Mucosa of descending colon (tissue), 3 donors: ENCODE results near the gene ZNF254. TPM values are rescaled to one million over a fixed set of nuclear protein-coding genes. Genes with fewer than 3 reads are reported as not detected.
"Not testable (repeated sequence)": the region's sequence is repeated elsewhere in the genome, so short reads cannot be mapped to it uniquely, and the experiment has no call there.

ENCODE experiments used
- ATAC-seq: fragments of 200-7000 bp; cut with Tn5 transposase; one replicate; pipeline ENCODE4 v1.9.1; 2020; ENCODE audit warnings: mild to moderate bottlenecking, moderate library complexity
- DNase-seq, 3 donors: peaks; one replicate each; pipeline ENCODE4 v3.0.0-alpha.2; 2020
- H3K36me3 ChIP-seq: fragments of 200-600 bp; one replicate; pipeline ENCODE4 v1.8.0; 2021; ENCODE audit warnings: low read depth, mild to moderate bottlenecking
- H3K4me1 ChIP-seq: fragments of 200-600 bp; one replicate; pipeline ENCODE4 v1.8.0; 2021; ENCODE audit warnings: low read depth, mild to moderate bottlenecking
- H3K4me3 ChIP-seq: fragments of 200-600 bp; one replicate; pipeline ENCODE4 v1.8.0; 2021; ENCODE audit warnings: mild to moderate bottlenecking
- H3K9me3 ChIP-seq: fragments of 200-600 bp; one replicate; pipeline ENCODE4 v1.8.0; 2021; ENCODE audit warnings: mild to moderate bottlenecking
- intact Hi-C, 2 donors: fragments of 100-400 bp; cut with DNase I in 1 of 2; cut with micrococcal nuclease in 1 of 2; formaldehyde crosslinking; loops; one replicate each; pipeline versions ENCODE4 v1.11.0 to v1.11.1; 2022; cut with DNase I, micrococcal nuclease
- long read RNA-seq, 2 donors: library from polyadenylated mRNA; unstranded; transcript quantifications; one replicate each; pipeline ENCODE4 v2.0.0, GENCODE V29; 2019 to 2021
- total RNA-seq, 3 donors: library from RNA; stranded (reverse); fragmentation: NEBNext Ultra II Directional in 2 of 3; extraction: Animal tissue kit (Norgen Biotek cat#: 25700) in 2 of 3; gene quantifications; one replicate each; pipeline versions ENCODE4 v1.2.1 to v1.2.4, GENCODE V29; 2021 to 2023
- TF ChIP-seq, protein P1 (sequence below): fragments of 200-600 bp; IDR thresholded peaks from one replicate; pipeline ENCODE4 v1.8.0; 2022; ENCODE audit warnings: antibody characterized with exemption, mild to moderate bottlenecking
- donor health status: DM: no; HTN: no; CAD: no; lungs with moderate emphysema.
- donor health status: DM: no; HTN: no; CAD: no.
- donor health status: DM: no; HTN: yes; CAD: no.

The ZNF254 gene
- total RNA-seq: 10 to 100 TPM; 13.7 to 22.4 (median 17.3) TPM
- long read RNA-seq, donor 1, transcript ZNF254-202 (4 exons, 3,967 nt): major isoform, 8 of 18 reads
- long read RNA-seq, donor 1, partial matches to known transcripts: 0 of 18 reads
- long read RNA-seq, donor 1, other reads (novel, unspliced or antisense): 9 of 18 reads
- long read RNA-seq, donor 2, partial matches to known transcripts: 1 of 4 reads
- long read RNA-seq, donor 2, other reads (novel, unspliced or antisense): 1 of 4 reads

DNA sequence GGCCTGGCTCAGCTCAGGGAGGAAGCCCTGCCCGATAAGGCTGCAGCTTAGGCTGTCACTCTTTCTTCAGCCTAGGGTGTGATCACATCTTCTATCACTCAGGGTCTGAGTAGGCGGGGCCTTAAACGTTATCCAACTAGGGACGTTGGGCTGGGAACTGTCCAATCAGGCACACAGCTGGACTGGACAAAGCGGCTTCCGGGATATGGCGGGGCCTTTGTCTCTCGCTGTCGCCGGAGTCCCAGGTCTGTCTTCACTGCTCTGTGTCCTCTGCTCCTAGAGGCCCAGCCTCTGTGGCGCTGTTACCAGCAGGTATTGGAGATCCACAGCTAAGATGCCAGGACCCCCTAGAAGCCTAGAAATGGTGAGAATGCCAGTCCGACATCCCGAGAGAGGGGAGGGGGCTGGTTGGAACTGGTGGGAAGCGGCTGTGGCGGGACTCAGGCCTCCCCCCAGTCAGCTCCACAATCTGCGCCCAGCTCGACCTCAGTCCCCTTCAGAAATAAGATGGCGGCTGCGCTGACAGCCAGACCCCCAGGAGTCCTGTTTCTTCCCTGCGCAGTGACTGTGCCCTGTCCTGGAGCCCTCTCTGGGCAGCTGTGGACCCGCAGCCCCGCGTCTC, at the start of gene ZNF254:
TSS of gene ZNF254 (plus strand) at position 214 of the 622 bp plus-strand sequence. CDS start at position 335, 121 bp downstream.
- intact Hi-C loops: no loop called here

DNA sequence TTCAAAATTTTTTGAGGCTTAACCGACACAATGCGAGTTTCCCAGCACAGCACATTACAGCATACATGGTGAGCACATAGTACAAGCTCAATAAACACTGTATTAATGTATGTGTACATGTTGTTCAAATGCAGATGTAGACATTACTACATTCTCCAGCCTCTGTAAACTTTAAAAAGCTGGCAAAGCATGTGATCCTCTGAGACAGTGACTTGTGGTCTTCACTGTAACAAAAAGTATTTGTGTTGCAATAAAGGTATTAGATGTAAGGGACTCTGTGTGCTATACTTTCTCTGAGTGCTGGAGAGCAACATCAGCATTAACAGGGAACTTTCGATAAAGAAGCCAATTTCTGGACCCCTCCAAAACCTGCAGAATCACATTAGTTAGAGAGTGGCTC, 46.4 kb upstream of the ZNF254 start:
- intact Hi-C loops: no loop called here
- Histone ChIP-seq H3K4me1 (peaks cover 5% of the 10 kb centered on the region), H3K36me3 (no peaks in the 10 kb centered on the region), H3K4me3 (no peak overlapping the region), H3K9me3 (no peaks in the 10 kb centered on the region)
- TF ChIP-seq, protein P1, sequence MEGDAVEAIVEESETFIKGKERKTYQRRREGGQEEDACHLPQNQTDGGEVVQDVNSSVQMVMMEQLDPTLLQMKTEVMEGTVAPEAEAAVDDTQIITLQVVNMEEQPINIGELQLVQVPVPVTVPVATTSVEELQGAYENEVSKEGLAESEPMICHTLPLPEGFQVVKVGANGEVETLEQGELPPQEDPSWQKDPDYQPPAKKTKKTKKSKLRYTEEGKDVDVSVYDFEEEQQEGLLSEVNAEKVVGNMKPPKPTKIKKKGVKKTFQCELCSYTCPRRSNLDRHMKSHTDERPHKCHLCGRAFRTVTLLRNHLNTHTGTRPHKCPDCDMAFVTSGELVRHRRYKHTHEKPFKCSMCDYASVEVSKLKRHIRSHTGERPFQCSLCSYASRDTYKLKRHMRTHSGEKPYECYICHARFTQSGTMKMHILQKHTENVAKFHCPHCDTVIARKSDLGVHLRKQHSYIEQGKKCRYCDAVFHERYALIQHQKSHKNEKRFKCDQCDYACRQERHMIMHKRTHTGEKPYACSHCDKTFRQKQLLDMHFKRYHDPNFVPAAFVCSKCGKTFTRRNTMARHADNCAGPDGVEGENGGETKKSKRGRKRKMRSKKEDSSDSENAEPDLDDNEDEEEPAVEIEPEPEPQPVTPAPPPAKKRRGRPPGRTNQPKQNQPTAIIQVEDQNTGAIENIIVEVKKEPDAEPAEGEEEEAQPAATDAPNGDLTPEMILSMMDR: no peak
- ATAC-seq (no peak), DNase-seq (no peak)

More for the DNA sequence above, at the start of gene ZNF254:
- Histone ChIP-seq H3K9me3 (no peaks in the 10 kb centered on the region), H3K4me3 (peak within 1 kb of the TSS; percentile 41), H3K4me1 (peaks cover 5% of the 10 kb centered on the region), H3K36me3 (no peaks in the 10 kb centered on the region)
- DNase-seq (peak; percentile 89 to 95 (median 91)), ATAC-seq (peak; percentile 100)
- TF ChIP-seq, protein P1: no peak

DNA sequence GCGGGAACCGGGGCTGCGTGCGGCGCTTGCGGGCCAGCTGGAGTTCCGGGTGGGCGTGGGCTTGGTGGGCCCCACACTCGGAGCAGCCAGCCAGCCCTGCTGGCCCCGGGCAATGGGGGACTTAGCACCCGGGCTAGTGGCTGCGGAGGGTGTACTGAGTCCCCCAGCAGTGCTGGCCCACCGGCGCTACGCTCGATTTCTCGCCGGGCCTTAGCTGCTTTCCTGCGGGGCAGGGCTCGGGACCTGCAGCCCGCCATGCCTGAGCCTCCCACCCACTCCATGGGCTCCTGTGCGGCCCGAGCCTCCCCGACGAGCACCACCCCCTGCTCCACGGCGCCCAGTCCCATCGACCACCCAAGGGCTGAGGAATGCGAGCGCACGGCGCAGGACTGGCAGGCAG, 45.7 kb upstream of the ZNF254 start:
- H3K36me3 ChIP-seq, ATAC-seq: not testable (repeated sequence)

DNA sequence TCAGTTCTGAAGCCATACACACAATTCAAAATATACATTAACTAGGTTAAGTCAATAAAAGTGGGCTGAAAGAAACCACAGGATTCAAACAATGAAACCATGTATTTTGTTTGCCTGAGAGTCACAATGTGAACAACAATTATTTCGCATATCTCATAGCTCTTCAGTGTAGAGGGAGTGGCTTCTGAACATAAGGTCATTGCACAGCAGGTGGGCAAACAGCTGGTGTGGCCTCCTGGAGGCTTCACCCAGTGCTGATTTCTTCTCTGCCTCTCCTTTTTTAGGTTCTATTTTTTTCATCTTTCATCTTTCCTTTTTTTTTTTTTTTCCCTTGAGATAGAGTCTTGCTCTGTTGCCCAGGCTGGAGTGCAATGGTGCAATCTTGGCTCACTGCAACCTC, 40.4 kb upstream of the ZNF254 start:
- H3K36me3 ChIP-seq: peaks cover 7% of the 10 kb centered on the region
- no peak overlapping the region for H3K4me3 ChIP-seq
- H3K9me3 ChIP-seq: no peaks in the 10 kb centered on the region
- DNase-seq (peak in 1 of 3 donors; percentile 19), ATAC-seq (peak; percentile 40)
- intact Hi-C loops: no loop called here
- no peaks in the 10 kb centered on the region for H3K4me1 ChIP-seq
- TF ChIP-seq, protein P1: no peak

More for the DNA sequence above, 45.7 kb upstream of the ZNF254 start:
- H3K4me3 ChIP-seq, DNase-seq, H3K4me1 ChIP-seq, intact Hi-C loops, H3K9me3 ChIP-seq: not testable (repeated sequence)

DNA sequence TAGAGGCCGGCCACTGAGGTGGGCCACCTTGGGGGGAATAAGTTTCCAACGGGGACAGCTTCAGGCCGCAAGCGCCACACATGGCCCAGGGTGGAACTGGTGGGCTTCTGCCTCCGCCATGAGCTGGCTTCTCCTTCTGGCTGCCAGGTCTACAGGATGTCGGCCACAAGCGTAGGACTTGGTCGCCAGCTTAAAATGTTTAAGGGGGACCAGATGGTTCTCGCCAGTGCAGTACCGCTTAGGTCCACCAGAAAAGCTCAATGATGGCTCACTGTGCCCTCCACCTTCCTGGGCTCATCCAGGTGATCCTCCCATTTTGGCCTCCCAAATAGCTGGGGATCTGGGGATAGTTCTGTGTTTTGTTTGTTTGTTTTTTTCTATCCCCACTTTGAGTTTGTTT, 38.7 kb upstream of the ZNF254 start:
- ATAC-seq (no peak), DNase-seq (no peak)
- TF ChIP-seq, protein P1: no peak
- Histone ChIP-seq H3K4me3 (no peak overlapping the region), H3K36me3 (peaks cover 7% of the 10 kb centered on the region), H3K9me3 (no peaks in the 10 kb centered on the region), H3K4me1 (no peaks in the 10 kb centered on the region)
- intact Hi-C loops: no loop called here

DNA sequence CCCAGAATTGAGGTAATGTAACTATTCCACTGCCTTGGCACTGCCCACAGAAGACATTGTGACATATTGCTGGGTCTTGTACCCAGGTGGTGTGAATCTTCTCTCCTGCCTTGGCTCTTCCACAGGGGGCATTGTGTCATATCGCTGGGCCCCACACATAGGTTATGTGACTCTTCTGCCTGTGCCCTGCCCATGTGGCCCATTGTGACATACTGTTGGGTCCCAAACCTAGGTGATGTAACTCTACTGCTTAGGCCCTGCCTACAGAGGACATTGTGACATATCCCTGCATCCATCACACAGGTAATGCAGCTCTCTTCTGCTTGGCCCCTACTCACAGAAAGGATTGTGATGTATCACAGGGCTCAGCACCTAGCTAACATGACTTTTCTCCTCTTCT, 37.5 kb upstream of the ZNF254 start:
- H3K9me3 ChIP-seq: no peaks in the 10 kb centered on the region
- TF ChIP-seq, protein P1: no peak
- no peak overlapping the region for H3K4me3 ChIP-seq
- H3K36me3 ChIP-seq: peaks cover 7% of the 10 kb centered on the region
- DNase-seq: no peak
- ATAC-seq: no peak
- H3K4me1 ChIP-seq: no peaks in the 10 kb centered on the region
- intact Hi-C loops: no loop called here
